HT1080 (cell line): ENCODE measurements around the gene SPEM2. TPM values are rescaled to one million over a fixed set of nuclear protein-coding genes. Genes with fewer than 3 reads are reported as not detected.

Experiments used
- DNase-seq: peaks from one replicate; pipeline ENCODE4 v3.0.0-alpha.2; 2015; ENCODE audit warnings: low read depth
- polyA plus RNA-seq, 2 experiments: library from polyadenylated mRNA; depleted of rRNA; stranded (reverse); fragments of >200 nt; gene quantifications; 2 replicates each; pipeline ENCODE4 v1.2.3, GENCODE V29; 2015
- total RNA-seq: library from RNA; depleted of rRNA; stranded (reverse); fragments of >200 nt; shearing (Covaris generic); gene quantifications from 2 replicates; pipeline ENCODE4 v1.2.3, GENCODE V29; 2014; rRNA removed

SPEM2 gene
- not detected in 2 replicates for total RNA-seq
- polyA plus RNA-seq (2015; cell fraction: cytosol; rRNA removed) = not detected in 2 replicates
- not detected in 2 replicates for polyA plus RNA-seq (2015; cell fraction: nucleus; rRNA removed)

DNA sequence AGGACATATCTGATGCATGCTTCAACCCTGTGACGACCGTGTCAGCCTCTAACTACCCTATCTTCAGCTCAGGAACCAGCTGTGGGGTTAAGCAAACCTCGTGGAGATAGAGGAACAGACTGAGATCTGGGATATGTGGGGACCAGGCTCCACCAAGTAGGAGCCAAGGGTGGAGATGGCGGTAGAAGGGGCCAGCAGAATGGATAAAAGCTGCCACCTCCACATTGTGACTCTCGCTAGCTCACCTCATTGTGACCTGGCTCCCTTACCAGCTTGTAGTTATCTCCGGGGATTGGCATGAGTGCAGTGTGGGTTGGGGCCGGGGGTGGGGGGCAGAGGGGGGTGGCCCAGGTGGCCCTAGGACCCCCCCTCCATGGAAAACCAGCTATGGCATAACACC, at the start of gene SPEM2:
TSS of gene SPEM2 (plus strand) at position 301 of the 400 bp plus-strand sequence. CDS start at position 374, 73 bp downstream.
- DNase-seq = no peak

GRCh38 chr17:7379134-7379533, 46.3 kb upstream of the SPEM2 start:
- DNase-seq = no peak

DNA sequence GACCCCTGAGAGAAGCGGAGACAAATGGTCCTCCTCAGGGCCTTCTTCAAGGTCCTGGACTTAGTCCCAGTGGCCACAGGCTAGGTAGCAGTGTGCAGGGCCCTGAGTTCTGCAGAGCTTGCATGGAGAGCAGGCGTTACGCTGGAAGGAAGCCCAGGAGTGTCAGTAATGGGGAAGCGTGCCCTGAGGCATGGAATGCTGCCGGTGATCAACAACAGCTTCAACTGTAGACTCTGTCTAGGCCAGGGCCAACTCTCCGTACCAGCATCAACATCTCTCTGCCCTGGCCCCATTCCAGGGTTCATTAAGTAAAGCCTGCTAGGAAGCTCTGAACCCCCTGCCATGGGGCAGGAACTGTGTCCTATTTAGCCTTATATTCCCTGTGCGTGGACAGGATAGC, 45.1 kb upstream of the SPEM2 start:
- DNase-seq = no peak

- DNase-seq = no peak
These were observed 44.3 kb upstream of the SPEM2 start, which contains the start of gene TNK1 for GRCh38 chr17:7380855-7381683. Gene TNK1 (plus strand): TSS chr17:7381089. CDS start chr17:7382927, 1,838 bp downstream.

- no peak for DNase-seq
These were observed 42.5 kb upstream of the SPEM2 start for GRCh38 chr17:7382901-7383300.

- no peak for DNase-seq
These were observed 42.1 kb upstream of the SPEM2 start for GRCh38 chr17:7383371-7383741.

DNA sequence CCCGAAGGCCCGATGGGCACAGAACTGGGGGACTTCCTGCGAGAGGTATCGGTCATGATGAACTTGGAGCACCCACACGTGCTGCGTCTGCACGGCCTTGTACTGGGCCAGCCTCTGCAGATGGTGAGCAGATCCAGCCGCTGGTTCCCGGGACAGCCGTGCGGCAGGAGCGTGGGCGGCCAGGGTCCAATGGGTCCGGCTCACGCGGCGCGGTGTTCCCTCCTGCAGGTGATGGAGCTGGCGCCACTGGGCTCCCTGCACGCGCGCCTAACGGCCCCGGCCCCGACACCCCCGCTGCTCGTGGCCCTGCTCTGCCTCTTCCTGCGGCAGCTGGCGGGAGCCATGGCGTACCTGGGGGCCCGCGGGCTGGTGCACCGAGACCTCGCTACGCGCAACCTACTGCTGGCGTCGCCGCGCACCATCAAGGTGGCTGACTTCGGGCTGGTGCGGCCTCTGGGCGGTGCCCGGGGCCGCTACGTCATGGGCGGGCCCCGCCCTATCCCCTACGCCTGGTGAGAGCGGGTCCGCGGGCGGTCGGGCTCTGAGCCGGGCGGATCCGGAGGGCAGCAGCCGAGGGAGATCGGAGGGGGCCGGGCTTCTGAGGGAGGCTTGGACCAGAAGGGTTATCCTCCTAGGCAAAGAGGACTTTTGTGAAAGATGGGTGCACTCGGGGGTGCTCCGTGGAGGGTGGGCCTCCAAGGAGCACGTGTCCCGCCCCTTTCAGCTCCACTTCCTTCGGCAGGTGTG, 41.5 kb upstream of the SPEM2 start:
- no peak for DNase-seq

DNA sequence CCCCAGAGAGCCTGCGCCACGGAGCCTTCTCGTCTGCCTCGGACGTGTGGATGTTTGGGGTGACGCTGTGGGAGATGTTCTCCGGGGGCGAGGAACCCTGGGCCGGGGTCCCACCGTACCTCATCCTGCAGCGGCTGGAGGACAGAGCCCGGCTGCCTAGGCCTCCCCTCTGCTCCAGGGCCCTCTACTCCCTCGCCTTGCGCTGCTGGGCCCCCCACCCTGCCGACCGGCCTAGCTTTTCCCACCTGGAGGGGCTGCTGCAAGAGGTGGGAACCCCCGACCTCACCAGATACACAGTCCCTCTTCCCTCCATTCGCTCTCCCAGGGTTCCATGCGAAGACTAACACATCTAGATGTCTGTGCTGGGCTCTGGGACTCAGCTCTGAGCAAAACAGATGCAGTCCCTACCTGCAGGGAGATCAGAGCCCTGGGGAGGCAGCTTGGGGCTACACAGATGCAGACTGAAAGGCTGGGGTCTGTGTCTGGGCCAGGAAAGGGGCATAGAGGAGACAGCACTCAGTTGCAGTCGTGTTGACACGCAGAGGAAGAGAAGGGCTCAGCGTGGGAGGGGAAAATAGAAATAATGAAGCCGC, 40.8 kb upstream of the SPEM2 start:
- DNase-seq = no peak

DNA sequence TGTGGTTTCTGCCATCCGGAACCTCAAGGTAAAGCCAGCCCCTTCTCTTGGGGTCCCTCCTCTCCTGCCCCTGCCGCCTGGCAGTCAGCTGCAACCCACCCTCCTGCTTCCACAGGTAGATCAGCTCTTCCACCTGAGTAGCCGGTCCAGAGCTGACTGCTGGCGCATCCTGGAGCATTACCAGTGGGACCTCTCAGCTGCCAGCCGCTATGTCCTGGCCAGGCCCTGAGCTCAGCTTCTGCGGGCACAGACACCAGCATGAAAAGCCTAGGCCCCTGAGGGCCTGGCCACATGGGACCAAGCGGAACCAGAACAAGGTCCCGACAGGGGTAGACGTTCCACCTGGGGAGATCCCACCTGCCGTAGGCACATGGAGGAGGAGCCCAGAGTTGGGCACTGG, 36.6 kb upstream of the SPEM2 start:
- DNase-seq = no peak

GRCh38 chr17:7389924-7390910, 35.2 kb upstream of the SPEM2 start:
- DNase-seq = no peak

DNA sequence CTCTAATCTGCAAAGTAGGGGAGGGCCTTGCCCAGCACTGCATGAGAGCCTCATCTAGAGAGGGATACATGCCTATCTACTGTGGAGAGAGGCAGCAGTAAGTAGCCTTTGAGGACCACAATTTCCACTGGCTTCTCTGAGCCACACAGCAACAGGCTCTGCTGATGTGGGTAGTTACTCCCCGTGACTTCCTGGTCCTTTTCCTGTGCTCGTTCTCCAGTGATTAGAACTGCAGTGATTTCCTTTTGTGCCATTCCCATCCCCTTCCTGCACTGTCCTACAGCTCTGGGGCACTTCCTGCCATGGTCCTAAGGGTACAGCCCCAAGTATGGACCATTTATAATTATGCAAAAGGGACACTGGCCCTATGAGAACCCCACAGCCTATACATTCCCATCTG, 34.1 kb upstream of the SPEM2 start:
- no peak for DNase-seq

GRCh38 chr17:7392696-7393612, 32.5 kb upstream of the SPEM2 start:
- no peak for DNase-seq

- peak; percentile 23 for DNase-seq
These were observed 31.6 kb upstream of the SPEM2 start for GRCh38 chr17:7393613-7394451.

- DNase-seq = peak; percentile 84
These were observed 30.8 kb upstream of the SPEM2 start, which contains the start of gene PLSCR3 for GRCh38 chr17:7394452-7395191. Gene PLSCR3 (minus strand): TSS chr17:7394525. CDS start chr17:7394110, 415 bp downstream.

DNA sequence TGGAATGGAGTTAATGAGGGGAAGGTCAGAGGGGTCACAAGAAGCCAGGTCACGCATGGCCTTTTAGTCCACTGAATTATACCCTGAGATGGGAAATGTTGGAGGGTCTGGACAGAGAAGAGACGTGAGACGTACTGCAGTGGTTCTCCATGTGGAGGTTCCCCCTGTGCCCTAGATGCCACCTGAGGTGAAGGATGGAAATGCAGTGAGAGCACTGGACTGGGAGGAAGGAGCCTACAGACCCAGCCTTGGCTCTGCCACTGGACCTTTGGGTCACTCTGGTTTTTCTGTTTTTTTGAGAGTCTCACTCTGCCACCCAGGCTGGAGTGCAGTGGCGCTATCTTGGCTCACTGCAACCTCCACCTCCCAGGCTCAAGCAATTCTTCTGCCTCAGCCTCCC, 29.3 kb upstream of the SPEM2 start:
- no peak for DNase-seq

DNA sequence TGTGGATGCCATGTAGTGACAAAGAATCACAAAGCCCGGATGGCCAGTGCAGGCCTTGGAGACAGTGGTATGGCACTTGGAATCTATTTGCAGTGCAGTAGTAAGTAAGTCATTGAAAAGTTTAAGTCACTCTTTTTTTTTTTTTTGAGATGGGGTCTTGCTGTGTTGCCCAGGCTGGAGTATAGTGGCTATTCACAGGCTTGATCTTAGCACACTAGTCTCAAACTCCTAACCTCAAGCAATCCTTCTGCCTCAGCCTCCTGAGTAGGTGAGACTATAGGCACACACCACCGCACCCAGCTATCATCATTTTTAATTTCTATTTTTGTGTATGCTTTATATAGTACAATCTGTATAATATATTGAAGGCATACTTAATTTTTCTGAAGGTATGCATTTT, 26.8 kb upstream of the SPEM2 start:
- no peak for DNase-seq

- no peak for DNase-seq
These were observed 22.2 kb upstream of the SPEM2 start for GRCh38 chr17:7403043-7403726.

GRCh38 chr17:7403727-7403976, 21.8 kb upstream of the SPEM2 start:
- no peak for DNase-seq
